Measurements from ENCODE around the gene ATXN7.

The ATXN7 gene

GRCh38 chr3:63863150-63864007, at the start of gene ATXN7, which contains the start of gene THOC7:
TSS of gene ATXN7 (plus strand) at chr3:63863867. CDS start at chr3:63912599, 48,732 bp downstream.
TSS of gene THOC7 (minus strand) at chr3:63863805. CDS start at chr3:63863790, 15 bp downstream.
- DNase-seq, result peak; percentile 28 to 41

- DNase-seq, result no peak
These were observed 49.4 kb upstream of the ATXN7 start for GRCh38 chr3:63814237-63814636.

GRCh38 chr3:63817225-63817624, 46.4 kb upstream of the ATXN7 start:
- DNase-seq, result no peak

GRCh38 chr3:63818282-63819150, 45.2 kb upstream of the ATXN7 start:
- peak; percentile 10 to 56 for DNase-seq

GRCh38 chr3:63819151-63819398, 44.6 kb upstream of the ATXN7 start, which contains the start of gene C3orf49:
TSS of gene C3orf49 (plus strand) at chr3:63819299. CDS start at chr3:63819472, 173 bp downstream.
- no peak for DNase-seq

GRCh38 chr3:63824309-63824708, 39.4 kb upstream of the ATXN7 start:
- no peak for DNase-seq

- no peak for DNase-seq
These were observed 33.1 kb upstream of the ATXN7 start for GRCh38 chr3:63830526-63830925.

GRCh38 chr3:63832395-63832794, 31.3 kb upstream of the ATXN7 start:
- DNase-seq, result no peak

- DNase-seq, result no peak
These were observed 22.0 kb upstream of the ATXN7 start for GRCh38 chr3:63841704-63842103.

- DNase-seq, result no peak
These were observed 21.5 kb upstream of the ATXN7 start for GRCh38 chr3:63842127-63842526.

GRCh38 chr3:63845215-63845614, 18.5 kb upstream of the ATXN7 start:
- no peak for DNase-seq

- DNase-seq, result no peak
These were observed 15.8 kb upstream of the ATXN7 start for GRCh38 chr3:63847718-63848450.

GRCh38 chr3:63849175-63849574, 14.5 kb upstream of the ATXN7 start:
- DNase-seq, result no peak

GRCh38 chr3:63851287-63851686, 12.4 kb upstream of the ATXN7 start:
- DNase-seq, result no peak

- no peak for DNase-seq
These were observed 10.6 kb upstream of the ATXN7 start for GRCh38 chr3:63853106-63853505.

GRCh38 chr3:63855333-63855940, 8.2 kb upstream of the ATXN7 start:
- no peak for DNase-seq

GRCh38 chr3:63857311-63857710, 6.4 kb upstream of the ATXN7 start:
- DNase-seq, result no peak

GRCh38 chr3:63860776-63861175, 2.9 kb upstream of the ATXN7 start:
- no peak for DNase-seq

GRCh38 chr3:63861306-63861705, 2.4 kb upstream of the ATXN7 start:
- DNase-seq, result no peak

- no peak for DNase-seq
These were observed 890 bp upstream of the ATXN7 start for GRCh38 chr3:63862804-63863149.

- DNase-seq, result peak; percentile 22 to 49
These were observed 619 bp downstream of the ATXN7 start for GRCh38 chr3:63864008-63864964.

- DNase-seq, result no peak
These were observed 1.3 kb downstream of the ATXN7 start for GRCh38 chr3:63864965-63865327.
